ENCODE data around the gene ATP11A. TPM values are rescaled to one million over a fixed set of nuclear protein-coding genes. Genes with fewer than 3 reads are reported as not detected.
A peak's percentile ranks its signal among the peaks of the same experiment; 100 is the strongest.

Gene ATP11A
- total and polyA plus RNA-seq, 2 experiments from 2014 or later = 28.7 to 30.8 TPM

DNA sequence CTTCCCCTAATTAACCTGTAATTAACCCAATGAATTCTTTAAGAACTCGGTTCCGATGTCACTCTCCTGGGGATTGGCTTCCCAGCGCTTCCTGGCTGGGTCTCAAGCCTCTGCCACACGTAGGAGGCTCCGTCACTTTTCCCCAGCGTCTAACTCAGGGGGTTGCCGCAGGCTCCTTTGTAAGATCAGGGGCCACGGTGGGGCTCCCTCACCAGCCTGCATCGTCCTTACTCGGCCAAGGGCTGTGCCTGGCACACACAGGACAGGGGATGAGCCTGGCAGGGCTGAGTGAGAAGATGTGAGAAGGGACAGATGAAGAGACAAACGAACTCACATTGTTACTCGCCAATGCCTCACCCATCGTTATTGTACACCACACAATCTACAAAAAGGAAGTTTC, 20.9 kb upstream of the ATP11A start:
- no peaks in the 10 kb centered on the region for H3K27me3 ChIP-seq
- H3K36me3 ChIP-seq (replicated peaks; ENCODE audit: insufficient read depth, low read depth) = no peaks in the 10 kb centered on the region
- no peaks in the 10 kb centered on the region for H4K20me1 ChIP-seq (ENCODE audit: insufficient read depth, poor library complexity, severe bottlenecking)
- H3K79me2 ChIP-seq = no peaks in the 10 kb centered on the region
- H2AFZ ChIP-seq = no peak overlapping the region
- no peak overlapping the region for H3K4me3 ChIP-seq
- no peaks in the 10 kb centered on the region for H3K9me2 ChIP-seq (replicated peaks; ENCODE audit: insufficient read depth)
- TF ChIP-seq EZH2 (IDR thresholded peaks at IDR 0.05; ENCODE audit: borderline replicate concordance) (no peak), CTCF (IDR thresholded peaks at IDR 0.05; ENCODE audit: poor library complexity) (no peak), EZH2phosphoT487 (IDR thresholded peaks at IDR 0.05; ENCODE audit: low read depth, severe bottlenecking, unreplicated experiment) (no peak)
- 85% methylated on average over 13 of the region's 13 CpGs for WGBS (ENCODE audit: low lambda C conversion rate, missing lambda C conversion rate)
- DNase-seq (ENCODE audit: low spot score) = no peak
- H3K27ac ChIP-seq = no peak overlapping the region
- H3K9me3 ChIP-seq (ENCODE audit: low read depth) = no peaks in the 10 kb centered on the region
- H3K4me2 ChIP-seq = no peak overlapping the region
- peaks cover 3% of the 10 kb centered on the region for H3K4me1 ChIP-seq (ENCODE audit: insufficient read depth)

DNA sequence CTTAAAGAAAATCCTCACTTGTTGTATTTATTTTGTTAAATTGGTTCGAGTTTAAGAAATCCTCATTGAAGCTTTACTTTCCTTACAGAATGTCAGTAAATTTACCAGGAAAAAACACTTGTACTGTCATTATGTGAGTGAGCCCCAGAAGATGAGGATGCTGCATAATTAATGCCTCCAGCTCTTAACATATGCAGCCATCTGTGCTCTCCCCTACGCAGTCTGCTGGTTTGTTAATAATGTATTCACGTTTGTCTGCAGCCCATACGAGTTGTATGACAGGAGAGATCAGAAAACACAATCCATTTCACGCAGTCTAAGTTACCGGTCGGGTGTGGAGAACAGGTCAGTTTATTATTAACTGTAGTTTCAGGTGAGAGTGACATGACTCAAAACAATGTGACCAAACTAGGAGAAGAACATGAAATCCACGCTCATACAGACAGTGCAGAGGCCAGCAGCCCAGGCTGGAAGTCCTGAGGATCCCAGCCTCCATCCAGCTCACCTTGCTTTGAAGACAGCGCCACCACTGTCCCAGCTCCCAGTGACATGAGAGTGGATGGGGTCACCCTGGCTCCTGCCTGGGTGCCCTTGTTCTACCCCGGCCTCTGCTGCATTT, 19.8 kb upstream of the ATP11A start:
- peak; percentile 53 for DNase-seq (ENCODE audit: low spot score)
- TF ChIP-seq CTCF (IDR thresholded peaks at IDR 0.05; ENCODE audit: poor library complexity) (no peak), EZH2phosphoT487 (IDR thresholded peaks at IDR 0.05; ENCODE audit: low read depth, severe bottlenecking, unreplicated experiment) (no peak), EZH2 (IDR thresholded peaks at IDR 0.05; ENCODE audit: borderline replicate concordance) (no peak)
- H3K79me2 ChIP-seq = no peaks in the 10 kb centered on the region

GRCh38 chr13:112670864-112671263, 19.0 kb upstream of the ATP11A start:
- H3K9me3 ChIP-seq (ENCODE audit: low read depth) = no peaks in the 10 kb centered on the region
- H2AFZ ChIP-seq = no peak overlapping the region
- no peak for TF ChIP-seq CTCF (IDR thresholded peaks at IDR 0.05; ENCODE audit: poor library complexity)
- no peak for TF ChIP-seq EZH2 (IDR thresholded peaks at IDR 0.05; ENCODE audit: borderline replicate concordance)
- no peak for TF ChIP-seq EZH2phosphoT487 (IDR thresholded peaks at IDR 0.05; ENCODE audit: low read depth, severe bottlenecking, unreplicated experiment)
- peaks cover 4% of the 10 kb centered on the region for H3K4me1 ChIP-seq (ENCODE audit: insufficient read depth)
- DNase-seq (ENCODE audit: low spot score) = no peak
- H3K4me2 ChIP-seq = no peak overlapping the region
- H3K9me2 ChIP-seq (replicated peaks; ENCODE audit: insufficient read depth) = no peaks in the 10 kb centered on the region
- H3K79me2 ChIP-seq = no peaks in the 10 kb centered on the region
- no peaks in the 10 kb centered on the region for H3K36me3 ChIP-seq (replicated peaks; ENCODE audit: insufficient read depth, low read depth)
- no peaks in the 10 kb centered on the region for H3K27me3 ChIP-seq
- H4K20me1 ChIP-seq (ENCODE audit: insufficient read depth, poor library complexity, severe bottlenecking) = no peaks in the 10 kb centered on the region
- no peak overlapping the region for H3K4me3 ChIP-seq
- H3K27ac ChIP-seq = peak overlapping the region; percentile 73
- WGBS (ENCODE audit: low lambda C conversion rate, missing lambda C conversion rate) = 61% methylated on average over 9 of the region's 9 CpGs

More for the DNA sequence above, 19.8 kb upstream of the ATP11A start:
- 64% methylated on average over 10 of the region's 10 CpGs for WGBS (ENCODE audit: low lambda C conversion rate, missing lambda C conversion rate)
- Histone ChIP-seq H3K9me2 (replicated peaks; ENCODE audit: insufficient read depth) (no peaks in the 10 kb centered on the region), H3K36me3 (replicated peaks; ENCODE audit: insufficient read depth, low read depth) (no peaks in the 10 kb centered on the region), H4K20me1 (ENCODE audit: insufficient read depth, poor library complexity, severe bottlenecking) (no peaks in the 10 kb centered on the region), H3K4me2 (peak overlapping the region; percentile 44), H2AFZ (no peak overlapping the region), H3K4me1 (ENCODE audit: insufficient read depth) (peaks cover 4% of the 10 kb centered on the region), H3K27me3 (no peaks in the 10 kb centered on the region), H3K9me3 (ENCODE audit: low read depth) (no peaks in the 10 kb centered on the region), H3K27ac (peak overlapping the region; percentile 73), H3K4me3 (no peak overlapping the region)
